NB4 (cell line): ENCODE results near the gene FRZB.

ENCODE experiments used
- DNase-seq: peaks from one replicate; pipeline ENCODE4 v3.0.0; 2010; ENCODE audit warnings: low read depth
- H3K4me3 ChIP-seq: one replicate; pipeline ENCODE4 v1.5.1; 2011; ENCODE audit warnings: mild to moderate bottlenecking, low read depth, low read length, moderate library complexity
- CTCF ChIP-seq: IDR thresholded peaks from one replicate; pipeline ENCODE4 v1.5.1; 2012; ENCODE audit warnings: low read depth, low read length
- MAX ChIP-seq: IDR thresholded peaks from 2 replicates; pipeline ENCODE4 v1.6.1; 2011; ENCODE audit warnings: low read depth, low read length
- MYC ChIP-seq: IDR thresholded peaks from 2 replicates; pipeline ENCODE4 v1.6.1; 2011; ENCODE audit warnings: low read depth, low read length
- POLR2A ChIP-seq: IDR thresholded peaks from 2 replicates; pipeline ENCODE4 v1.6.1; 2011; ENCODE audit warnings: mild to moderate bottlenecking; ENCODE audit not compliant: insufficient read length; ENCODE audit errors: extremely low read depth

FRZB gene

DNA sequence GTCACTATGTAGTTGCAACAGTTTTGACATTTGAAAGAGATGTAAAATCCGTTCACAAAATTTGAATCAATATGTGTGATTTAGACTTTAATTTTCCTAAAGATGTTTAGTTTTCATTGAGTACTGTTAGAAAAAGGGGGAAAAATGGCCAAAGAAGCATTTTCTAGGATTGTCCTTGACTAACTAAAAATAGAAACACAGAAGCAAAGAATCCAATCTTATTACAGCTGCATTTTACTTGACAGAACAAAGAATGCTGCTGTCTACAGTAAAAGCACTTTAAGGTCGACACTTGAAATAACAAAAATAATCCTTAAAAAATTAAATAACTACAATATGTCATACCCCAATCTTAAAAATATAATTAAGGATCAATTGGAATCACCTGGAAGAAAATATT, 48.9 kb downstream of the FRZB start:
- no peak for DNase-seq
- no peak overlapping the region for H3K4me3 ChIP-seq
- no peak for TF ChIP-seq CTCF
- TF ChIP-seq POLR2A = no peak
- no peak for TF ChIP-seq MYC
- TF ChIP-seq MAX = no peak

DNA sequence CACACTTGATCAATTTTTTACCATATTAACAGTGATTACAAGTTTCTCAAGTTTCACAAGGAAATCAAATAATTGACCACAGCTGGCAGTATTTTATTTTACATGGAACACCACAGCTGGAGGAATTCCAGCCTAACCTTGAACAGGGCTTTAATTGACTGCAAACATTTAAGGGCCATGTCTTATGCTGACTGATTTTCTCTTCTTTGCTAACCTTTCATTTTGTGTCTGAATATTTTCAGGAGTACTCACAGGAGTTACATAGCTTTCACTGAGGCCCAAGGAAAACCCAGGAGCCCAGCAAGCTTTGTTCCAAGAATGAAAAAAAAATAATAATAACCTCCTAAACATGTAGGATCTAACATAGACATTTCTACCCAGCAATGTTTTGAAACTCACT, 49.6 kb downstream of the FRZB start:
- H3K4me3 ChIP-seq = no peak overlapping the region
- TF ChIP-seq MAX (no peak), CTCF (no peak), MYC (no peak), POLR2A (no peak)
- DNase-seq = no peak

GRCh38 chr2:182814804-182815203, 51.6 kb downstream of the FRZB start:
- no peak overlapping the region for H3K4me3 ChIP-seq
- TF ChIP-seq MAX (no peak), MYC (no peak), CTCF (no peak)
- no peak for DNase-seq

DNA sequence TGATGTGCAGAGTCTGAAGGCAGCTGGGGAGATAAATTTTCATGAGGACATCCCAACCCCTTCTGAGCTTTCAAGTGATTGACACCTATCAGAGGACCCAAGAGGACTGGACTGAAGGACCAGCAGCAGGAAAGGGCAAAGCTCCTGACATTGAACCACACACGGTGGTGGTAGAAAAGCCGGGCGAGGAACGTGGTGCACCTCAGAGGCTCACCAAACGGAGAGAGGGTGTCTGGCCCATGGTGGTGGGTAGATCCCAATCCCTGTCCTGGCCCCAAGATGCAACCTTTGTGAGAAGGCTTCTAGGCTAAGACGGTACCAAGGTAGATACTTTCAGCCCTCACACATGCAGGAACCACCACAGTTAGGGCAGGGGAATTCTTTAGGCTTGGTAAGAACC, 52.1 kb downstream of the FRZB start:
- H3K4me3 ChIP-seq = no peak overlapping the region
- DNase-seq = no peak
- TF ChIP-seq POLR2A (no peak), MAX (no peak), CTCF (no peak), MYC (no peak)

DNA sequence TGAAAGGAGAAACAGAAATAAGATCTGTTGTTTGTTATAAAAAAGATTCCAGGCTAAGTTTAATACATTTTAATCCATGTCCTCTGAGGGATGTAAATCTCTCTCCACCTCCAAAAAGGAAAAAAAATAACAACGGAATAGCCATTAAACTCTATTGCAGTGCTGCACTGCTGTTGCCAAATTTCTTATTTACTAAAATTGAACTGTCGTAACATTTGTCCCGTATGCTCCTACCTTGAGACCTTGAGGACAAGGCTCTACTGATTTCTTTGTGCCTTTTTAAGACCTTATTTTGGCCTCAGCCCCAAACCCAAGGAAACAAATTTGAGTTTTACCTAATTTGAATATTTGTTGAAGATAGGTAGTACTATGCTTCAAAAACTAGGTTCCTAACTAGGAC, 56.4 kb downstream of the FRZB start:
- TF ChIP-seq MYC = no peak
- TF ChIP-seq MAX = no peak
- TF ChIP-seq POLR2A = no peak
- no peak for TF ChIP-seq CTCF
- DNase-seq = no peak
- no peak overlapping the region for H3K4me3 ChIP-seq

- DNase-seq = no peak
- TF ChIP-seq MAX (no peak), MYC (no peak), CTCF (no peak), POLR2A (no peak)
Measured at GRCh38 chr2:182807319-182807718, 59.1 kb downstream of the FRZB start.

More at GRCh38 chr2:182807319-182807718, 59.1 kb downstream of the FRZB start:
- no peak overlapping the region for H3K4me3 ChIP-seq
